ENCODE results near the gene ROPN1L. TPM values are rescaled to one million over a fixed set of nuclear protein-coding genes. Genes with fewer than 3 reads are reported as not detected.

The ROPN1L gene
- total and polyA plus RNA-seq, 2 of the 8 experiments (the other 6 are each of a cell fraction or from before 2014, with no cell fraction given), result 0.24 to 0.73 TPM

- DNase-seq (ENCODE audit: low read depth in 1 of 2, low spot score in 2 of 2) (no peak), FAIRE-seq (no peak)
- Histone ChIP-seq H3K4ac (replicated peaks; ENCODE audit: insufficient read length, low read depth, low read length) (no peak overlapping the region), H2BK12ac (ENCODE audit: low read depth, low read length) (no peak overlapping the region), H2AFZ (ENCODE audit: low read length) (no peak overlapping the region), H4K5ac (ENCODE audit: insufficient read length, low read depth, low read length) (no peak overlapping the region), H3K79me2 (ENCODE audit: control insufficient read depth in 1 of 2, insufficient read depth in 2 of 2, low read length in 2 of 2) (no peaks in the 10 kb centered on the region), H3K4me1 (replicated peaks in 1 of 4; ENCODE audit: control insufficient read depth in 3 of 4, insufficient read depth in 4 of 4, low read length in 3 of 4) (peaks cover 0 to 6% (median 4%) of the 10 kb centered on the region in 4 experiments; a peak in 4 of 7 replicates), H2BK20ac (ENCODE audit: low read length) (no peak overlapping the region), H3K14ac (ENCODE audit: insufficient read length) (no peak overlapping the region), H3K23me2 (ENCODE audit: low read depth, low read length) (peaks cover 5% of the 10 kb centered on the region; the same call in 1 of the 2 replicates), H3K4me3 (ENCODE audit: extremely low read depth in 1 of 4, insufficient read depth in 2 of 4, low read depth in 3 of 4, low read length in 4 of 4) (peak overlapping the region in 1 of 4 experiments; percentile 69; a peak in 2 of 8 replicates), H3K27ac (ENCODE audit: low read depth, low read length) (no peak overlapping the region), H4K8ac (ENCODE audit: extremely low read depth, insufficient read depth, low read length) (no peak overlapping the region), H3K9ac (replicated peaks in 1 of 4; ENCODE audit: extremely low read depth in 1 of 4, low read depth in 3 of 4, low read length in 3 of 4) (no peak overlapping the region), H3K27me3 (replicated peaks in 1 of 4; ENCODE audit: control insufficient read depth in 3 of 4, extremely low read depth in 1 of 4, insufficient read depth in 3 of 4, low read length in 3 of 4) (peaks cover 0 to 10% (median 6%) of the 10 kb centered on the region in 4 experiments; a peak in 5 of 7 replicates), H4K91ac (replicated peaks; ENCODE audit: insufficient read length, low read length) (no peak overlapping the region), H3K4me2 (ENCODE audit: insufficient read depth in 1 of 2, low read depth in 2 of 2, low read length in 2 of 2) (peak overlapping the region; percentile 71 to 92; a peak in 3 of 4 replicates), H4K20me1 (replicated peaks in 1 of 2; ENCODE audit: control insufficient read depth in 1 of 2, insufficient read depth in 2 of 2, low read length in 2 of 2) (no peaks in the 10 kb centered on the region), H3K79me1 (ENCODE audit: low read depth, low read length) (no peaks in the 10 kb centered on the region), H2BK5ac (ENCODE audit: low read depth, low read length) (no peak overlapping the region), H3K36me3 (ENCODE audit: control insufficient read depth in 2 of 4, insufficient read depth in 4 of 4, low read length in 3 of 4) (peaks cover 0 to 4% (median 0%) of the 10 kb centered on the region in 4 experiments; a peak in 1 of 8 replicates), H3K18ac (ENCODE audit: extremely low read depth, low read length) (no peak overlapping the region), H2BK15ac (ENCODE audit: low read length) (no peak overlapping the region), H3K23ac (ENCODE audit: insufficient read length) (no peak overlapping the region), H3K56ac (replicated peaks; ENCODE audit: insufficient read length, low read depth, low read length) (no peak overlapping the region), H3K9me3 (ENCODE audit: insufficient read depth in 2 of 2, low read depth in 1 of 2, low read length in 1 of 2) (no peaks in the 10 kb centered on the region), H2BK120ac (replicated peaks; ENCODE audit: low read depth, low read length) (no peak overlapping the region), H2AK5ac (ENCODE audit: low read depth, low read length) (no peak overlapping the region)
- ChIA-PET CTCF (ENCODE audit: partially characterized antibody) (interaction anchor here (1.3 to 6.0 kb wide), 4 partner anchors 10 to 249 kb away, joined by 3 to 56 read pairs (median 6); no protein-coding TSS in a partner anchor), POLR2A (ENCODE audit: partially characterized antibody) (interaction anchor here (0.7 to 1.5 kb wide), 4 partner anchors 14 to 187 kb away, joined by 3 to 4 read pairs (median 4); partner anchors contain the start of gene MARCHF6)
- WGBS, 2 experiments (ENCODE audit: extremely low coverage in 1 of 2, insufficient coverage in 1 of 2, insufficient read length in 1 of 2, insufficient replicate concordance in 2 of 2, low coverage in 1 of 2, low lambda C conversion rate in 2 of 2, missing lambda C conversion rate in 1 of 2), result 82% methylated on average over 16 of the region's 16 CpGs; no CpG with 5 or more reads in 1 of the 2 experiments
- TF ChIP-seq MAFK (IDR thresholded peaks at IDR 0.05; ENCODE audit: low read depth, low read length) (peak; percentile 23; the same call in 1 of the 2 replicates), JUN (IDR thresholded peaks at IDR 0.05; ENCODE audit: low read depth, low read length) (no peak)
Measured at GRCh38 chr5:10440367-10440990, 1.2 kb upstream of the ROPN1L start.

Data from H1 (cell line).